ENCODE results near the gene SLC29A2.

Gene SLC29A2

DNA sequence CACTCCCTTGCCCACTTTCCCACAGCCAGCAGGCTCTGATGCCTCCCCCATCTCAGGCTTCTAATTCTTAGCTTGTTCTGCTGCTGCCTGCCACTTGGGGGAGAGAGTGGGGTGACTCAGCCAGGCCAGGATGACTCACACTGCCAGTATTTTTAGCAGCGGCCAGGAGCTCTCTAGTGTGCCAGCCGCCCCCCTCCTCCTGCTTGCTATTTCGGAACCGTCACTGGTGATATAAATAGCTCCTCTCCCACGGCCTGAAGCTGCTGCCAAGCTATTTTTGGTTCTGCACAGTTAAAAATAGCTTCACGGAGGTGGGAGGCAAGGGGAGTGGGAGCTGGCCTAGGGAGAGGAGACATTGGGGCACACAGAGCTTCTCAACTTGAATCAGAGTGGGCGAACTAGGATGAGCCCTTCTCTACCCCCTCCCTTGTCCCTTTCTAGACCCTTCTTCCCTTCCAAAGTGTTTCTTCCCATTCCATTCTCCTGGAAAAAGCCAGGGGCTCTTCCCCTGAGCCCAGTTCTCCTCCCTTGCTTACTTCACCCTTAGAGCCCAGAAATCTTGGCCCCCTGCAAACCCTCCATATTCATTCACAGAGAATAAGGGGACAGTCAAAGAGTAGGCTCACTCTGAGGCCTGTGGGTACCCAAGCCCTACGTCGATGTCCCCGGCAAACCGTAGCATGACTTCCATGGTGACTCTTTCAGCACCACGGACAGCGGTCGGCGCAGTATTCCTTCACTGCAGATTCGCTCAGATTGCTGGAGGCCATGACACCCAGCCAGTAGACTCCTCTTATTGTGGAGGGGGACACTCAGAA is 46.8 kb upstream of the SLC29A2 start:
- Histone ChIP-seq H2AFZ (ENCODE audit: low read depth) (no peak overlapping the region), H3K4me3 (IDR thresholded peaks at IDR 0.05; ENCODE audit: insufficient read depth, low read depth, low read length) (no peak overlapping the region), H3K27ac (no peak overlapping the region), H3K36me3 (ENCODE audit: insufficient read depth) (no peaks in the 10 kb centered on the region), H3K79me2 (ENCODE audit: insufficient read depth, low read depth) (no peaks in the 10 kb centered on the region), H3K4me1 (ENCODE audit: low read depth, poor library complexity, severe bottlenecking) (peaks cover 13% of the 10 kb centered on the region), H4K20me1 (ENCODE audit: insufficient read depth) (no peaks in the 10 kb centered on the region), H3K9ac (no peak overlapping the region), H3K4me2 (peak overlapping the region; percentile 41; the same call in 1 of the 2 replicates), H3K27me3 (ENCODE audit: insufficient read depth, low read depth) (peaks cover 49% of the 10 kb centered on the region)
- TF ChIP-seq, protein P1, sequence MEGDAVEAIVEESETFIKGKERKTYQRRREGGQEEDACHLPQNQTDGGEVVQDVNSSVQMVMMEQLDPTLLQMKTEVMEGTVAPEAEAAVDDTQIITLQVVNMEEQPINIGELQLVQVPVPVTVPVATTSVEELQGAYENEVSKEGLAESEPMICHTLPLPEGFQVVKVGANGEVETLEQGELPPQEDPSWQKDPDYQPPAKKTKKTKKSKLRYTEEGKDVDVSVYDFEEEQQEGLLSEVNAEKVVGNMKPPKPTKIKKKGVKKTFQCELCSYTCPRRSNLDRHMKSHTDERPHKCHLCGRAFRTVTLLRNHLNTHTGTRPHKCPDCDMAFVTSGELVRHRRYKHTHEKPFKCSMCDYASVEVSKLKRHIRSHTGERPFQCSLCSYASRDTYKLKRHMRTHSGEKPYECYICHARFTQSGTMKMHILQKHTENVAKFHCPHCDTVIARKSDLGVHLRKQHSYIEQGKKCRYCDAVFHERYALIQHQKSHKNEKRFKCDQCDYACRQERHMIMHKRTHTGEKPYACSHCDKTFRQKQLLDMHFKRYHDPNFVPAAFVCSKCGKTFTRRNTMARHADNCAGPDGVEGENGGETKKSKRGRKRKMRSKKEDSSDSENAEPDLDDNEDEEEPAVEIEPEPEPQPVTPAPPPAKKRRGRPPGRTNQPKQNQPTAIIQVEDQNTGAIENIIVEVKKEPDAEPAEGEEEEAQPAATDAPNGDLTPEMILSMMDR (conservative IDR thresholded peaks at IDR 0.05; ENCODE audit: low read depth, low read length) = peak; percentile 26; the same call in 1 of the 2 replicates

DNA sequence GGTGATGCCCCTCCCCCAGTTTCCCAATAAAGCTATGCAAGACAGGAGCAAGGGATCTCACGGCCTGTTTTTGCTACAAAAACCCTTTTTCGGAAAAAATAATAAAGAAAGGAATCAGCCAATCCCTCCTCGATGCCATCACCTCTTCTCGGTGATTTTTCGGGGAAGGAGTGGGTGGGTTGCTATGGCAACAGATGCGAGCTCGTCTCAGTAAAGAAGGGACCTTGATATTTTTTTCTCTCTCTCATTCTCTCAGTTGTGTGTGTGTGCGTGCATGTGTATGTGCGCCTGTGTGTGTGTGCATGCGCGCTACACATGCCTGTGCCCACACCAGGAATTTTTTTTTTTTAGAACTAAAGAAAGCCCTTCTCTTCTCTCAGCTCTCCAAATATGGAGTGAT is 45.4 kb upstream of the SLC29A2 start:
- Histone ChIP-seq H3K4me2 (no peak overlapping the region), H3K79me2 (ENCODE audit: insufficient read depth, low read depth) (no peaks in the 10 kb centered on the region), H3K36me3 (ENCODE audit: insufficient read depth) (no peaks in the 10 kb centered on the region), H3K9ac (no peak overlapping the region), H3K27me3 (ENCODE audit: insufficient read depth, low read depth) (peaks cover 60% of the 10 kb centered on the region), H3K4me3 (IDR thresholded peaks at IDR 0.05; ENCODE audit: insufficient read depth, low read depth, low read length) (no peak overlapping the region), H4K20me1 (ENCODE audit: insufficient read depth) (no peaks in the 10 kb centered on the region), H3K27ac (no peak overlapping the region), H3K4me1 (ENCODE audit: low read depth, poor library complexity, severe bottlenecking) (peaks cover 13% of the 10 kb centered on the region), H2AFZ (ENCODE audit: low read depth) (no peak overlapping the region)
- TF ChIP-seq, protein P1 (conservative IDR thresholded peaks at IDR 0.05; ENCODE audit: low read depth, low read length) = no peak

DNA sequence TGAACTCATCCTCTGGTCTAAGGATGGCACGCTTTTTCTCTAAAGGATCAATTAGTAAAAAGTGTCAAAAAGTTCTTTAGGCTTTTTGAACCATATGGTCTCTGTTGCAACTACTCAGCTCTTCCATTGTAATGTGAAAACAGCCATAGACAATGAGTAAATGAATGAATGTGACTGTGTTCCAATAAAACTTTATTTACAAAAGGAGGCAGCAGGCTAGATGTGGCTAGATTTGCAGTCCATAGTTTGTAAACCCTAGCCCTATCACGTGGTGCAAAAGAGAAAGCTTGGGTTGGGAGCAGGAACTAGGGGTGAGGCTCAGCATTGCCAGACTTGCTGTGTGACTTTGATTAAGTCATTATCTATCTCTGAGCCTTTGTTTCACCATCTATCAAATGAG is 43.9 kb upstream of the SLC29A2 start:
- peaks cover 76% of the 10 kb centered on the region for H3K27me3 ChIP-seq (ENCODE audit: insufficient read depth, low read depth)
- TF ChIP-seq, protein P1 (conservative IDR thresholded peaks at IDR 0.05; ENCODE audit: low read depth, low read length) = no peak
- H3K4me2 ChIP-seq = no peak overlapping the region
- no peak overlapping the region for H3K9ac ChIP-seq
- no peak overlapping the region for H3K4me3 ChIP-seq (IDR thresholded peaks at IDR 0.05; ENCODE audit: insufficient read depth, low read depth, low read length)
- no peaks in the 10 kb centered on the region for H3K79me2 ChIP-seq (ENCODE audit: insufficient read depth, low read depth)
- no peaks in the 10 kb centered on the region for H4K20me1 ChIP-seq (ENCODE audit: insufficient read depth)
- no peak overlapping the region for H3K27ac ChIP-seq
- no peak overlapping the region for H2AFZ ChIP-seq (ENCODE audit: low read depth)
- peaks cover 13% of the 10 kb centered on the region for H3K4me1 ChIP-seq (ENCODE audit: low read depth, poor library complexity, severe bottlenecking)
- no peaks in the 10 kb centered on the region for H3K36me3 ChIP-seq (ENCODE audit: insufficient read depth)

DNA sequence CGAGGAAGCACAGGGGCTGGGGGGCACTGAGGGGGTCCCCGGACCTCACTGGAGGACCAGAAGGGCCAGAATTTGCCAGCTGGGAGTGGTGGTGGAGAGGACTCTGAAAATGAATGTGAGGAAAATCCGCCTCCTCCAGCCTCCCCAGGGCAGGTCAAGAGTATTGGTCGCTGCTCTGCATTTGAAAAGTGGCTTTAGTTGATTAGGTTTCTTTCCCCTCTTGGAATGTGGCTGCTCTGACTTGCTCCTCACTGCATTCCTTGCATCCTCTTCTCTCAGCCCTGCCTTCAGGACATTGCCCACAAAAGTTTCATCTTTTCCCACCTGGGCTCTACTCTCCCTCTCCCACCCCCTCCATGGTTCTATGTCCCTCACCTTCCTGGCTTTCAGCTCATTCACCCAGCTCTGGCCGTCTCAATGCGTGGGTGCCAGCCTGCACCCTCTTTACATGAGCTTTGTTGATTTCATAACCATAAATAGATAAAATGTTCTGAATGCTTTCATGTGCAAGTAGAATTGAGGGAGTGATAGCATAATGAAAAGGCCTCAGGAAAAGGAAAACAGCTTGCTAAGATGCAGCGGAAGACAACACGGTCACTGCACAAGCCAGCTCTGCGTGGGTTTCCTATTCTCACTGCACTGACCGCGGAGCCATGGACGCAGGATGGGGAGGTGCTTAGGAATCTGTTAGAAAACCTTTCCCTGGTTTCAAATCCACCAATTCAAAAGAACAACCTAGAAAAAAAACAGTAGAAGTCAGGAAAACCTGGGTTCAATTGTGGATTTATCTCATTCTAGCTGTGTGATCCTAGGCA is 42.8 kb upstream of the SLC29A2 start:
- Histone ChIP-seq H3K9ac (no peak overlapping the region), H3K36me3 (ENCODE audit: insufficient read depth) (no peaks in the 10 kb centered on the region), H2AFZ (ENCODE audit: low read depth) (no peak overlapping the region), H3K4me2 (no peak overlapping the region), H3K4me1 (ENCODE audit: low read depth, poor library complexity, severe bottlenecking) (peaks cover 13% of the 10 kb centered on the region), H3K79me2 (ENCODE audit: insufficient read depth, low read depth) (no peaks in the 10 kb centered on the region), H3K4me3 (IDR thresholded peaks at IDR 0.05; ENCODE audit: insufficient read depth, low read depth, low read length) (no peak overlapping the region), H3K27ac (no peak overlapping the region), H4K20me1 (ENCODE audit: insufficient read depth) (no peaks in the 10 kb centered on the region), H3K27me3 (ENCODE audit: insufficient read depth, low read depth) (peaks cover 84% of the 10 kb centered on the region)
- TF ChIP-seq, protein P1 (conservative IDR thresholded peaks at IDR 0.05; ENCODE audit: low read depth, low read length) = no peak
